22Rv1 (cell line): ENCODE data around the gene PLEKHA8.

Experiments used
- H3K27ac ChIP-seq: fragments of 450-650 bp; 2 replicates; pipeline ENCODE4 v1.5.1; 2017
- ZFX ChIP-seq: fragments of 450-650 bp; IDR thresholded peaks from 2 replicates; pipeline ENCODE4 v1.6.1; 2017; ENCODE audit warnings: antibody characterized with exemption, borderline replicate concordance
- TF ChIP-seq, protein P1 (sequence below): fragments of 450-650 bp; IDR thresholded peaks from 2 replicates; pipeline ENCODE4 v1.5.1; 2017; ENCODE audit warnings: mild to moderate bottlenecking

Gene PLEKHA8

DNA sequence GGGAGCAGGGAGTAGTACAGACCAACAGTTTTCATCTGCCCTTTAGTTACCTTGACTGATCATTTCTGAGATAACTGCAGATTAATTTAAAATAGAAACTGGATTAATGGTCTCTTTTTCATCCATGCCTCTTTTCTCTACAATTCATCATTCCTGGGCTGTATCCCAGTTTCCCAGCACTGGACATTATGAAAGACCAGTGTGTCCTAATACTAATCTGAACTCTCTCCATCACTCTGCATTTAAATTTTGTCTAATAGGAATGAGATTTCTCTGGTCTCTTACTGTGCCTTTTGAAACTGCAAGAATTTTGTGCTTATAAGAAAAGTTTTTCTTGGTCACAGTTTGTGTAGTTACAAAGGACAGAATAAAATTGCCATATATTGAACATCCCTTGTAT is 12.7 kb downstream of the PLEKHA8 start:
- no peak overlapping the region for H3K27ac ChIP-seq
- TF ChIP-seq, protein P1, sequence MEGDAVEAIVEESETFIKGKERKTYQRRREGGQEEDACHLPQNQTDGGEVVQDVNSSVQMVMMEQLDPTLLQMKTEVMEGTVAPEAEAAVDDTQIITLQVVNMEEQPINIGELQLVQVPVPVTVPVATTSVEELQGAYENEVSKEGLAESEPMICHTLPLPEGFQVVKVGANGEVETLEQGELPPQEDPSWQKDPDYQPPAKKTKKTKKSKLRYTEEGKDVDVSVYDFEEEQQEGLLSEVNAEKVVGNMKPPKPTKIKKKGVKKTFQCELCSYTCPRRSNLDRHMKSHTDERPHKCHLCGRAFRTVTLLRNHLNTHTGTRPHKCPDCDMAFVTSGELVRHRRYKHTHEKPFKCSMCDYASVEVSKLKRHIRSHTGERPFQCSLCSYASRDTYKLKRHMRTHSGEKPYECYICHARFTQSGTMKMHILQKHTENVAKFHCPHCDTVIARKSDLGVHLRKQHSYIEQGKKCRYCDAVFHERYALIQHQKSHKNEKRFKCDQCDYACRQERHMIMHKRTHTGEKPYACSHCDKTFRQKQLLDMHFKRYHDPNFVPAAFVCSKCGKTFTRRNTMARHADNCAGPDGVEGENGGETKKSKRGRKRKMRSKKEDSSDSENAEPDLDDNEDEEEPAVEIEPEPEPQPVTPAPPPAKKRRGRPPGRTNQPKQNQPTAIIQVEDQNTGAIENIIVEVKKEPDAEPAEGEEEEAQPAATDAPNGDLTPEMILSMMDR = no peak
- no peak for TF ChIP-seq ZFX

DNA sequence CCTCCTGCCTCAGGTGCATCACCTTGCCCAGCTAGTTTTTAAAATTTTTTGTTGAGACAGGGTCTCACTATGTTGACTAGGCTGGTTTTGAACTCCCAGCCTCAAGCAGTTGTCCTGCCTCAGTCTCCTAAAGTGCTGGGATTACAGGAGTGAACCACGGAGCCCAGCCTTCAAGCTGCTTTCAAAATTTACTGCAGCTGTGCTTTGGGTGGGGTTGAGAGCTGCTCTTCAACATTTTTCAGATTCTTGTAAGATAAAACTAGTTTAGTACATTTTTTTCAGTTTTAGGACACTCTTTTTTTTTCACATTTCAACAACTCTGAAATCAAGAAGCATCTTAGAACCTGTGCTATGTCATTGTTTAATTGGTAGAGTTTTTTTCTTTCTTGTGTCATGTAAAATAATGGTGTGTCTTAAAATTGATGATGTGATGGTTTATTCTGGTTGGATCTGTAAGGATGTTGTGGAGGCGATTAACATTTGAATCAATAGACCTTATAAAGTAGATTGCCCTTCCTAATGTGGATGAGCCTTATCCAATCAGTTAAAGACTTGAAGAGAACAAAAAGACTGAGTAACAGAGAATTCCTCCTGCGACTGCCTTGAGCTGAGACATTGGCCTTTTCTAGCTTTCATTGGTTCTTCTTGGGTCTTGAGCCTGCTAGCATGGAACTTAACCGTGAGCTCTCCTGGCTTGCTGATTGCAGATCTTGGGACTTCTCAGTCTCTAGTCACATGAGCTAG is 13.5 kb downstream of the PLEKHA8 start:
- no peak overlapping the region for H3K27ac ChIP-seq
- TF ChIP-seq, protein P1 = no peak

DNA sequence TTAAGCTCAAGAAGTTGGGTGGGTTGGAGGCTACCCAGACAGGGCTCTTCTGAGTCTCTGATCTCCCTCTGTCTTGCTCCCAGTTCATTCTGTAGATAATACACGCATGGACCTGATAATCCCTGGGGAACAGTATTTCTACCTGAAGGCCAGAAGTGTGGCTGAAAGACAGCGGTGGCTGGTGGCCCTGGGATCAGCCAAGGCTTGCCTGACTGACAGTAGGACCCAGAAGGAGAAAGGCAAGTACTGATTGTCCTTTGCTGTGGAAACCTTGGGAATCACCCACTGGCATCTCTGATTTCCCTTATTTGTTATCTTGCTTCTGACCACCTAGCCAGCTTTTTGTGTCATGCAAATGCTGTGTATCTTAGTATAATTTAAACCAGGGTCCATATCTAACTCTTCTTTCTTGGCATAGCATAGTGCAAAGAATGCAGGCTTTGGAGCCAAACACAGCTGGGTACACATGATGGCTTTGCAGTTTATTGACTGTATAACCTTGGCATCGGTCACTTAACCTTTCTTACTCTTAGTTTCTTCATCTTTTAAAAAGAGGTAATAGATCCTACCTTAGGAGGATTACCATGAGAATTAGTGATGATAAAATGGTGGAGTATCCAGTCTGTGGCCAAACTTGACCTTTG is 18.0 kb downstream of the PLEKHA8 start:
- TF ChIP-seq ZFX = no peak
- TF ChIP-seq, protein P1 = no peak
- H3K27ac ChIP-seq = no peak overlapping the region

DNA sequence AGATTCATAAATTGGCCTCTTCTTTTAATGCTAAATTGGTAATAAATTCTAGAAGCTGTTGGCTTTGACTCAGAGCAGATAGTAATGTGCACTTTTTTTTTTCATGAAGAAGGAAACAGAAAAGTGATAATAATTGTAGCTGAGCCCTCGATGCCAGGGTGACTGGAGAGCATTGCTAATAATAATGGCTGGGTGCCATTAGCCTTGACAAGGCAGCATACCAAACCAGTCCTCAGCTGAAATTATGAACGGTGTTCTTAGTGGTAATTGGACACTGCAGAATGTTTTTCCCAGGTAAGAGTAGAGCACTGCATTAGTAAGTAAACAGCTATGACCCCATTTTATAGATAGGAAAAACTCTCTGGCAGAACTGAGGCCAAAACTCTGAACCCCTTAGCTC is 18.9 kb downstream of the PLEKHA8 start:
- no peak overlapping the region for H3K27ac ChIP-seq
- no peak for TF ChIP-seq ZFX
- TF ChIP-seq, protein P1 = no peak

DNA sequence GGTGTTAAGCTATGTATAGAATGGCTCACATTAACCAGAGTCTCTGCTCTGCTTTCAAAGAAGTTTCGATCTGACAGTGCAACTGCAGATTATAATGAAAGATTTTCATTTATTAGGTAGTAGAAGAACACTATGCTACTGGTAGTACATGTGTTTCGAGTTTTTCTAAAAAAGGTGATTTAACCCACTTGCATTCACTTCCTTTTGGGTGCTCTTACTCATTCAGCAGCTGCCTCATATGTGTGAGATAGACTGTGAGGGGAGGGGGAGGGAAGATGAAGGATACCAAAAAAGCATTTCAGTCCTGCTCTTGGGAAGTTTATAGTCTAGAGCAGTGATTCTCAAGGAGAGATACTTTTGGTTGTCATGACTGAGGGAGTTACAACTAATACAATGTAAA is 20.4 kb downstream of the PLEKHA8 start:
- H3K27ac ChIP-seq = no peak overlapping the region
- no peak for TF ChIP-seq ZFX
- TF ChIP-seq, protein P1 = no peak

DNA sequence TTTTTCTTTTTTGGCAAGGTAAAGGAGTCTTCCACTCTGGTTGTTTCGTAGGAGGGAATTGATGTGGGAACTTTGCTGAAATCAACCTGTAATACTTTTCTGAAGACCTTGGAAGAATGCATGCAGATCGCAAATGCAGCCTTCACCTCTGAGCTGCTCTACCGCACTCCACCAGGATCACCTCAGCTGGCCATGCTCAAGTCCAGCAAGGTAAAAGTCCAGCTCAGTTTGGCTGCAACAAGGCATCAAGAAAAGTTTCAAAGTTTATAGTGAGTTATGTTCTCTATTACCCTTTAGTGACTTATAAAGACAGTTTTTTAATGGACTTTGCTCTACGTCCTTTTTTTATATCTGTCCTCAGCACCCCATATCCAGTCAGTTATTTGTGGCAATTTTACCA is 21.0 kb downstream of the PLEKHA8 start:
- no peak overlapping the region for H3K27ac ChIP-seq
- TF ChIP-seq ZFX = no peak
- TF ChIP-seq, protein P1 = no peak

DNA sequence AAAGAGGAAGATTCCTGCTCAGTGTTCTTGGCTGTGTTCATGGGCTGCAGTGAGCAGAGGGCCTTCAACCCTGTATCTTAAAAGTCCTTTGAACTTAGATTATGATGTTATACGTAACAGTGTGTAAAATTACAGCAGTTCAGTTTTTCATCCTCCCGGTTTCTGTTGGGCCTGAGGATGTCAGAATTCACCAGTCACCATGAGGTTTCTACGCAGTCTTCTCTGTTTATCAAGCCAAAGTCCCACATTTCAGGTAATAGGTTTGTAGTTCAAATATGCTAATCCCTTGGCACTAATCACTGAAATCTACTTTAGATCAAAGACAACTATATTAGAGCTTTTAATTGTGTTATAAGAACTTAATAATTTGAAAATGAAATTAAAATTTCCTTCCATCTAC is 24.9 kb downstream of the PLEKHA8 start:
- H3K27ac ChIP-seq = no peak overlapping the region
- TF ChIP-seq ZFX = no peak
- TF ChIP-seq, protein P1 = no peak
